Measurements from ENCODE around the gene EAF1.
"Not testable (repeated sequence)": the region's sequence is repeated elsewhere in the genome, so short reads cannot be mapped to it uniquely, and the experiment has no call there.

Gene EAF1

DNA sequence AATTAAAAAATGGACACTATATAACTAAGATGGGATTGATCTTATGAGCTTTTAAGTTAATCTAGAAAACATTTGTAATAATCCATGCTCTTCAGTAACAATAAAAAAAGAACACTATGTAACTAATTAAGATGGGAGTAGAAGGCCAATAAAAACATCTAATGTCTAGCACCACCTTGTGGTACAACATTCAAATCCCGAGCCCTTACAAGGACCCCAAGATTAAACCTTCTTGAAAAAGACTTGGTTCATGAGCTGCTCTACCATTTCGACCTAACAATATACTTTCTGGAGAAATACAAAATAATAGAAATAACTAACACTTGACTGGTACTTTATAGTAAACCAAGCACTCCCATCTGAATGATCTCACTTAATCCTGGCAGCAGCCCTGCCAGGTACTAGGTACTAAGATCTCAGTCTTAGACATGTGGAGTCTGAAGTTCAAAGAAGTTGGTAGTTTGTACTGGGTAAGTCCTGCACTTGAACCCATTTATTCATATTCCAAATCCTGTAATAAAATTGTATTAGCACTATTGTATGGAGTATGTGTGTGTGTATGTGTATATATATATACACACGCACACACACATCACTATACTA, 21.8 kb upstream of the EAF1 start:
- peak; percentile 69 for DNase-seq (ENCODE audit: low read depth)

GRCh38 chr3:15409239-15409638, 18.2 kb upstream of the EAF1 start:
- peak; percentile 8 for DNase-seq (ENCODE audit: low read depth)

DNA sequence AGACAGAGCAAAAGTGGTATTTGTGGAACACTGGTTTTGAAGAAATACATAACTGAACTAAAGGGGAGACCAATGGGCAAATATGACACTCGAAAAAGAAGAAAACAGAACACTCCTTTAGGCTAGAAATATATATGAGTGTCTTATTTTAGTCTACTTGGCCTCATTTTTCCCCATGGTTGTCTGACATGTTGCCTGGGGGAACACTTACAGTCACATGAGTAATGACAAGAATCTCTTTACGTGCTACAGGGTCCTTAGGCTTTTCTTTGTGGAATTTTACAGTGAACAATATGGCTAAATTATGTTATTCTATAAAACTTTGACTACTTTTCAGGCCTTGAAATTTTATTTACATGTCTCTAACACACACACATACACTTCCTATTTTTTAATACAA, 17.6 kb upstream of the EAF1 start:
- no peak for DNase-seq (ENCODE audit: low read depth)

DNA sequence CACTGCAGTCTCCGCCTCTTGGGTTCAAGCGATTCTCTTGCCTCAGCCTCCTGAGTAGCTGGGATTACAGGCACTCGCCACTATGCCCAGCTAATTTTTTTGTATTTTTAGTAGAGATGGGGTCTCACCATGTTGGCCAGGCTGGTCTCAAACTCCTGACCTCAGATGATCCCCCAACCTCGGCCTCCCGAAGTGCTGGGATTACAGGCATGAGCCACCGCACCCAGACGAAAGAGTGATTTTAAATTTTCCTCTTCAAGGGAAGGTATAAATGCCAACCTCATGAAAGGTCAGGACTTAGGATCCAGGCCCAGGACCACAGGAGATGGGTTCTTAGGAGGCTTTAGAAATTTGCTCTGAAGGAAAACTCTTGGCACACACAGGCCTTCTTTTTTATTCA, 16.4 kb upstream of the EAF1 start:
- DNase-seq (ENCODE audit: low read depth) = not testable (repeated sequence)

DNA sequence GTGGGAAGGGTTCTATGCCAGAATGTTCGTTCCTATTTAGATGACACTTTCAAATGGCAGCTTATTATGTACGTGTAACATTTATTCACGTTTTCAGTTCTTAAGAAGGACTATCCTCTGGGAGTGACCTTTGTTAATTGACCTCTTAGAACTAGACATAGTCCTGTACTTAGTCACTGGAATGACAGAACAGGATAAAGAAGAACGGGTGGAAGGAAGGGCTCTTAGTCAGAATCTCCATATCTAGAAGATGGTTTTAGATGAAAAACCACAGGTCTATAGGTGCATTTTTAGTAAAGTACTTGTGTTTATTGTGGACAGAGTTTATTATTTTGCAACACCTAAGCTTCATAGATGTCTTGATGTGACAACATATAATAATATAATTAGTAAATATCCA, 6.5 kb upstream of the EAF1 start:
- peak; percentile 83 for DNase-seq (ENCODE audit: low read depth)

DNA sequence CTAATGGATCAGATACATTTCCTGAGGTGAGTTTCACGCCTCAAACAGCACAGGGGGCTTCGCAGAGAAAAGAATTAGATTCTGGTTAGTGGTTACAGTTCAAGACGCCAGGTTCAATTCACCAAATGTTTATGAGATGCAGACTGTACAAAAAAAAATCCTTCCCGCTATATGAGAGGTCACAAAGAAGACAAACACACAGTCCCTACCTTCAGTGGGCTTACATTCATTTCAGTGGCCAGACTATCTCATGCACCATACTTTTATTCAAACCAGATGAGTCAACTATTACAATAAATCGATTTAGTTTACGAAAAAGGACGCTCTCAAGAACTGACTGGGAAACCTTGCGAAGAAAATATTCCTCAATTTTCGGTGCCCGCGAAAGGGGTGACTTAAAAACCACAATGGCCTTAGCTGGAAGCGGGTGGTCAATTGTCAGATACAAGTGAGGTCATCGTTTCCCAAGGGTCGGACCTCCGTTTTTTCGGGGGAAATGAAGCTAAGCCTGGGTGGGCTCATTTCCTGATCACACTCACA, 749 bp upstream of the EAF1 start:
- no peak for DNase-seq (ENCODE audit: low read depth)

- DNase-seq (ENCODE audit: low read depth) = peak; percentile 6
Measured at GRCh38 chr3:15427981-15428380, 583 bp downstream of the EAF1 start.

GRCh38 chr3:15428539-15428938, 1.1 kb downstream of the EAF1 start:
- DNase-seq (ENCODE audit: low read depth) = peak; percentile 82

GRCh38 chr3:15429080-15429479, 1.7 kb downstream of the EAF1 start:
- no peak for DNase-seq (ENCODE audit: low read depth)

GRCh38 chr3:15430624-15431023, 3.2 kb downstream of the EAF1 start:
- DNase-seq (ENCODE audit: low read depth) = no peak

DNA sequence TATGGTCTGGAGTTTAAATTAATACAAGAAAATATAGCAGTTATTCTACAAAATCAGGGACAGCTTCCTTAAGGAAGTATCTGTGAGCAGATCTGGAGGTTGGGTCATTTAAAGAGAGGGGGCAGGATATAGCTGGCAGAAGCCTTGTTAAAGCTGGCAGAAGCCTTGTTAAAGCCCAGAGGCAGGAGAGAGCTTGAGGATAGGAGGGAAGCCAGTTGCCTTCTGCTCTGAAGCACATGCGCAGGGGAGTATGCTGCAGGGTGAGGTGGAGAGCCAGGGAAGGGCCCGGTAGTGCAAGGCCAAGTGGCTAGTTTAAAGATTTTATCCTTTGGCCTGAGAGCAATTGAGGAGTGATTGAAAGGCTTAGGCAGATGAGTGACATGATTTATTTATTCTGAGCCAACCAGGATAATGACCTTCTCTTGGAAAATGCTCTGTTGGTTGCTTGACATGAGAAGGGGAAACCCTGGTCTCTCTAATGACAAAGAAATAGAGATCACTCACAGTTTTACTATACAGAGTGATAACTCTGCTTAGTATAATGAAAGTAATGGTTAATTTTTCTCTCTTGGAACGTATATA, 3.9 kb downstream of the EAF1 start:
- DNase-seq (ENCODE audit: low read depth) = no peak

DNA sequence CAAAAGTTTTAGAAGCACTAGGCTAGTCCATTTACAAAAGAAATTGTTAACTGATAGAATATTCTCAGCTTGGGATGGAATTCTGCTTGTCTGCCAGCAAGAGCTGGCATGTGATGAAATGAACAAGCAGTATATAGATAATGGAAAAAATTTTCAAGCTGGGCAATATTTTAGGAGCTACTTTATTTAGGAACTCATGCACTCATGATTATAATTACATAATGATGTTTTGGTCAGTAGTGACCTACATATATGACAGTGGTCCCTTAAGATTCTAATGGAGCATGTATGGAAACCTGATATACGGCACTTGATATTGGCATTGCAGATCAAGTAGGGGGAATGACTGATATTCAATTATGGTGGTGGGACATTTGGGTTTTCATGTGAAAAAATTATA, 6.1 kb downstream of the EAF1 start:
- no peak for DNase-seq (ENCODE audit: low read depth)

- DNase-seq (ENCODE audit: low read depth) = no peak
Measured at GRCh38 chr3:15434756-15435155, 7.4 kb downstream of the EAF1 start.

GRCh38 chr3:15436246-15436645, 8.8 kb downstream of the EAF1 start:
- DNase-seq (ENCODE audit: low read depth) = no peak

DNA sequence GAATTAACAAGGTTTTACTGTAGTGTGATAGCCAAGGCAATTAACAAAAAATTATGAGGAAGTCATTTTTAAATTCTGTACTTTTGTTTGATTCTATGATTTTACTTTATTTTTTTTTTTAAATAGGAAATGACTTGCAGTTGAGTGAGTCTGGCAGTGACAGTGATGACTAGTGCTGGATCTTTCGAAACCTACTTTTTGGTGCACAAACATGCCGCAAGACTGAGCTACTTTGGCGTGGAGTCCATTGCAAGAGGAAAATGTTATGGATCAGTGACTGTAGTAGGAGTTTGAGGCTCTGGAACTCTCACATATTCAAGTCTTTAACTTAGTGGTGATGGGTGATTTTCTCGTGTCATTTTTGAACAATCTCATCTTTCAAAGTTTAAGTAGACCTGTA, 11.6 kb downstream of the EAF1 start:
- peak; percentile 58 for DNase-seq (ENCODE audit: low read depth)

GRCh38 chr3:15439476-15439875, 12.1 kb downstream of the EAF1 start:
- DNase-seq (ENCODE audit: low read depth) = peak; percentile 61

GRCh38 chr3:15440891-15441290, 13.5 kb downstream of the EAF1 start:
- peak; percentile 59 for DNase-seq (ENCODE audit: low read depth)

DNA sequence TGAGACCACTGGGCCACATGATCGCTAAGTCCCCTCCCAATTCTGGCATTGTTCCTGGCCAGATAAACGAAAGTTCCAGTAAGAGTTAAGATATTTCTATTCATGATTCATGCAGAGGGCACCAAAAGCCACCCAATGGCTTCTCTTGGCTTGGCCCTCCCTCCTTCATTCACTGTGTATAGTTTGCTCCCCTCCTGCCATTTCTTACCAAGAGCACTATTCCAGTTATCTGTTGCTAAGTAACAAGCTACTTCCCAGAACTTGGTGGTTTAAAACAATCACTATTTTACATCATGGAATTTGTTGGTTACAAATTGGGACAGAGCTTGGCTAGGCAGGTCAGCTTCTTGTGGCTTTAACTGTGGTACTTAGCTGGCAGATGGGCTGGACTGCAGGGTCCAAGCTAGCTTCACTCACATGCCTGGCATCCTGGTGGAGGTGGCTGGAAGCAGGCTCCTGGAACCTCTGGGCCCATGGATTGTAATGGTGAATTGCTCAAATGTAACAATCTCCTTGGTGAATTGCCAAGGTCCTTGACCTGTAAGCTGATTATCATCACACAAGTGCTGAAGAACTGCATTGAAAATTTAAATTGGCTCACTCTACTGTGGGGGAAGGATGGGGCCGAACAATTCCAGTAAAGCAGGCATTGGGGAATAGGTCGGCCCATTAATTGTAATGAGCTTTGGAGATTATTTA, 16.6 kb downstream of the EAF1 start:
- DNase-seq (ENCODE audit: low read depth) = no peak

GRCh38 chr3:15449489-15450224, 22.3 kb downstream of the EAF1 start:
- DNase-seq (ENCODE audit: low read depth) = no peak

GRCh38 chr3:15450438-15451215, 23.2 kb downstream of the EAF1 start:
- DNase-seq (ENCODE audit: low read depth) = no peak

GRCh38 chr3:15451216-15452113, 24.1 kb downstream of the EAF1 start:
- no peak for DNase-seq (ENCODE audit: low read depth)
